ENCODE measurements around the gene INO80.

- no peak for TF ChIP-seq CTCF (conservative IDR thresholded peaks at IDR 0.05; ENCODE audit: low read length)
- no peak for TF ChIP-seq EZH2phosphoT487 (IDR thresholded peaks at IDR 0.05; ENCODE audit: borderline replicate concordance)
These were observed 17.4 kb upstream of the INO80 start for GRCh38 chr15:41133454-41133853.

Data from Loucy (cell line).